Transverse colon (tissue), 4 donors: ENCODE results near the gene HOXA2. TPM values are rescaled to one million over a fixed set of nuclear protein-coding genes. Genes with fewer than 3 reads are reported as not detected.
A peak's percentile ranks its signal among the peaks of the same experiment; 100 is the strongest.

Experiments
- DNase-seq: peaks from one replicate; pipeline ENCODE4 v3.0.0-alpha.2; 2019
- H3K27ac ChIP-seq, 4 donors: fragments of 200-600 bp; sonication (generic); 2 replicates each; pipeline ENCODE4 v1.5.1; 2016 to 2018; ENCODE audit warnings: inconsistent platforms in 4 of 4
- H3K27me3 ChIP-seq: fragments of 200-600 bp; sonication (generic); 2 replicates; pipeline ENCODE4 v1.5.1; 2017; ENCODE audit warnings: inconsistent platforms
- H3K36me3 ChIP-seq, 4 donors: fragments of 200-600 bp; sonication (generic); 2 replicates each; pipeline ENCODE4 v1.5.1; 2017 to 2019; ENCODE audit warnings: inconsistent platforms in 4 of 4
- H3K4me1 ChIP-seq, 4 donors: fragments of 200-600 bp; sonication (generic); 2 replicates each; pipeline ENCODE4 v1.5.1; 2017 to 2020; ENCODE audit warnings: inconsistent platforms in 4 of 4
- H3K4me3 ChIP-seq, 4 donors: fragments of 200-600 bp; sonication (generic); 1 replicate in 1 of 4; 2 replicates in 3 of 4; pipeline versions ENCODE4 v1.5.1 to v1.6.1; 2017 to 2019; ENCODE audit warnings: inconsistent platforms in 4 of 4
- H3K9me3 ChIP-seq, 2 donors: fragments of 200-600 bp; sonication (generic); 2 replicates each; pipeline ENCODE4 v1.5.1; 2017 to 2019; ENCODE audit warnings: inconsistent platforms in 2 of 2
- EP300 ChIP-seq: sonication (generic); formaldehyde crosslinking; IDR thresholded peaks from one replicate; pipeline ENCODE4 v1.6.1; 2017; ENCODE audit warnings: antibody characterized with exemption, low read depth
- POLR2A ChIP-seq: fragments of 450-650 bp; IDR thresholded peaks from one replicate; pipeline ENCODE4 v1.6.1; 2016; ENCODE audit warnings: antibody characterized with exemption, mild to moderate bottlenecking, moderate library complexity
- POLR2AphosphoS5 ChIP-seq, 3 donors: sonication (generic); formaldehyde crosslinking; IDR thresholded peaks; one replicate each; pipeline ENCODE4 v1.6.1; 2016; ENCODE audit warnings: antibody characterized with exemption in 3 of 3
- WGBS, 2 donors: methylation state at CpG; one replicate each; pipeline ENCODE4 v1.1.5; 2018; ENCODE audit warnings: low coverage in 1 of 2; 5-methylcytosine and 5-hydroxymethylcytosine counted together
- in situ Hi-C, 4 donors: fragments of 200-750 bp; cut with MboI; loops; one replicate each; pipeline versions ENCODE4 v1.15.0 to v1.15.1; 2017; ENCODE audit warnings: low sequenced_read_pairs in 3 of 4, low pct_ligation_motif_present in 1 of 4, low pct_unique_long_range_greater_than_20kb in 1 of 4
- intact Hi-C: fragments of 100-400 bp; cut with DNase I; formaldehyde crosslinking; loops from one replicate; pipeline ENCODE4 v1.15.1; 2023; ENCODE audit warnings: low total_unique reads
- total RNA-seq, 4 donors: library from RNA; depleted of rRNA; stranded (reverse); fragments of >200 nt; gene quantifications; one replicate each; pipeline ENCODE4 v1.1.0, GENCODE V29; 2016
- TF ChIP-seq, protein P1 (sequence below), 5 experiments: fragments of 200-600 bp in 3 of 5; fragments of 450-650 bp in 2 of 5; sonication (generic) in 3 of 5; IDR thresholded peaks; 1 replicate in 2 of 5; 2 replicates in 3 of 5; pipeline ENCODE4 v1.5.1; 2016 to 2017; ENCODE audit warnings: antibody characterized with exemption in 5 of 5, inconsistent platforms in 3 of 5, mild to moderate bottlenecking in 2 of 5, moderate library complexity in 1 of 5

The HOXA2 gene
- total RNA-seq, 4 donors from 2014 or later = 2.7 to 16.1 (median 5.2) TPM

DNA sequence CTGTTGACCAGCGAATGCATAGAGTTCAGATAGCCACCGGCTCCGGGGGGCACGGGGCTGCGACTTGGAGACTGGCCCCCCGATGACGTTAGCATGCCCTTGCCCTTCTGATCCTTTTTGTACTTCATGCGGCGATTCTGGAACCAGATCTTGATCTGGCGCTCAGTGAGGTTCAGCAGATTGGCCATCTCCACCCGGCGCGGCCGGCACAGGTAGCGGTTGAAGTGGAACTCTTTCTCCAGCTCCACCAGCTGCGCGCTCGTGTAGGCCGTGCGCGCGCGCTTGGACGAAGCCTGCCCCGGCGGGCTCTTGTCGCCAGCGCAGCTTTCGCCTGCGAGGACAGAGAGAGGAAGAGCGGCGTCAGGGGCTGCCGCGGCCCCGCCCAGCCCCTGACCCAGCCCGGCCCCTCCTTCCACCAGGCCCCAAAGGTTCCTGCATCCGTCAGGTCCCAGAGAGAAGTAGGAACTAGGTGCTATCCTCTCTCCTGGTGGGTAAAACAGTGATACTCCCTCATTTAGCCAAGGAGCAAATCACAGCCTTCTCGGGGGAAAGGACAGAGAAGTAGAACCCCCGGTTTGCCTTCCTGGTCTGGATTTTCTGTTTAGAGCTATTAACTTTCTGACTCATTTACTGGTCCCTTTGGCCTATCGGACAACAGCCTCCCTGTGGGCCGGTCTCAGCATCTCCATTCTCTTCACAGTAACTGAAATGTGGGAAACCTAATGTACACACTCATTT is 6.1 kb upstream of the HOXA2 start:
- in situ Hi-C loops = no loop called here
- H3K4me1 ChIP-seq = peaks cover 10 to 94% (median 54%) of the 10 kb centered on the region in 4 donors

GRCh38 chr7:27107391-27108381 is 5.2 kb upstream of the HOXA2 start:
- Histone ChIP-seq H3K9me3 (no peaks in the 10 kb centered on the region), H3K36me3 (no peaks in the 10 kb centered on the region), H3K27ac (peak overlapping the region; percentile 90 to 96 (median 92)), H3K27me3 (no peaks in the 10 kb centered on the region), H3K4me3 (peak overlapping the region in 3 of 4 donors; percentile 2 to 36 (median 27)), H3K4me1 (peaks cover 9 to 95% (median 47%) of the 10 kb centered on the region in 4 donors)
- in situ Hi-C loops = no loop called here
- intact Hi-C loops = loop anchor here (5.0 kb wide), 1 partner anchor 40 kb away; the partner anchor contains the start of gene HOXA6
- TF ChIP-seq POLR2AphosphoS5 (IDR thresholded peaks at IDR 0.05) (peak in 1 of 3 donors; percentile 22), EP300 (no peak), POLR2A (peak; percentile 31)
- TF ChIP-seq, protein P1, sequence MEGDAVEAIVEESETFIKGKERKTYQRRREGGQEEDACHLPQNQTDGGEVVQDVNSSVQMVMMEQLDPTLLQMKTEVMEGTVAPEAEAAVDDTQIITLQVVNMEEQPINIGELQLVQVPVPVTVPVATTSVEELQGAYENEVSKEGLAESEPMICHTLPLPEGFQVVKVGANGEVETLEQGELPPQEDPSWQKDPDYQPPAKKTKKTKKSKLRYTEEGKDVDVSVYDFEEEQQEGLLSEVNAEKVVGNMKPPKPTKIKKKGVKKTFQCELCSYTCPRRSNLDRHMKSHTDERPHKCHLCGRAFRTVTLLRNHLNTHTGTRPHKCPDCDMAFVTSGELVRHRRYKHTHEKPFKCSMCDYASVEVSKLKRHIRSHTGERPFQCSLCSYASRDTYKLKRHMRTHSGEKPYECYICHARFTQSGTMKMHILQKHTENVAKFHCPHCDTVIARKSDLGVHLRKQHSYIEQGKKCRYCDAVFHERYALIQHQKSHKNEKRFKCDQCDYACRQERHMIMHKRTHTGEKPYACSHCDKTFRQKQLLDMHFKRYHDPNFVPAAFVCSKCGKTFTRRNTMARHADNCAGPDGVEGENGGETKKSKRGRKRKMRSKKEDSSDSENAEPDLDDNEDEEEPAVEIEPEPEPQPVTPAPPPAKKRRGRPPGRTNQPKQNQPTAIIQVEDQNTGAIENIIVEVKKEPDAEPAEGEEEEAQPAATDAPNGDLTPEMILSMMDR (IDR thresholded peaks at IDR 0.05) = no peak
- 38 to 39% methylated on average over 7 to 36 of the region's 47 CpGs for WGBS, 2 donors
- peak; percentile 41 for DNase-seq

More for the DNA sequence above, 6.1 kb upstream of the HOXA2 start:
- intact Hi-C loops = loop anchor here (5.0 kb wide), 1 partner anchor 39 kb away; the partner anchor contains the start of gene HOXA6
- peak overlapping the region in 3 of 4 donors; percentile 2 to 36 (median 27) for H3K4me3 ChIP-seq
- H3K36me3 ChIP-seq = no peaks in the 10 kb centered on the region
- H3K9me3 ChIP-seq = no peaks in the 10 kb centered on the region
- no peaks in the 10 kb centered on the region for H3K27me3 ChIP-seq
- peak; percentile 67 for TF ChIP-seq POLR2A
- peak; percentile 69 to 77 (median 76) for TF ChIP-seq POLR2AphosphoS5 (IDR thresholded peaks at IDR 0.05)
- TF ChIP-seq EP300 = no peak
- TF ChIP-seq, protein P1 (IDR thresholded peaks at IDR 0.05) = peak in 2 of 5 experiments; percentile 23 to 26
- peak overlapping the region; percentile 90 to 96 (median 92) for H3K27ac ChIP-seq
- WGBS, 2 donors = 35 to 45% methylated on average over 2 to 41 of the region's 41 CpGs
- peak; percentile 63 for DNase-seq

- WGBS, 2 donors = 27 to 42% methylated on average over 14 of the region's 14 CpGs
- intact Hi-C loops = loop anchor here (5.0 kb wide), 1 partner anchor 40 kb away; the partner anchor contains the start of gene HOXA6
- H3K27me3 ChIP-seq = no peaks in the 10 kb centered on the region
Measured at GRCh38 chr7:27106901-27107240, 4.4 kb upstream of the HOXA2 start.

More at GRCh38 chr7:27106901-27107240, 4.4 kb upstream of the HOXA2 start:
- Histone ChIP-seq H3K36me3 (no peaks in the 10 kb centered on the region), H3K4me3 (peak overlapping the region in 3 of 4 donors; percentile 21 to 36 (median 25)), H3K9me3 (no peaks in the 10 kb centered on the region), H3K27ac (peak overlapping the region; percentile 90 to 96 (median 92)), H3K4me1 (peaks cover 3 to 91% (median 42%) of the 10 kb centered on the region in 4 donors)
- in situ Hi-C loops = no loop called here
- TF ChIP-seq, protein P1 (IDR thresholded peaks at IDR 0.05) = no peak
- no peak for DNase-seq
